HEK293 (cell line): ENCODE results near the gene SERAC1.

Source experiments
- CTCF ChIA-PET: fragments of 350-600 bp; formaldehyde crosslinking; extraction: SDS; loops from one replicate; lab custom pipeline; 2021; ENCODE audit warnings: antibody characterized with exemption; lab: Yijun Ruan, JAX
- POLR2A ChIA-PET: fragments of 300-600 bp; formaldehyde crosslinking; extraction: SDS; loops from one replicate; lab custom pipeline; 2020; ENCODE audit warnings: antibody characterized with exemption, inconsistent platforms; lab: Yijun Ruan, JAX
- H3K27ac ChIP-seq: fragments of 200-500 bp; sonication (Bioruptor generic); 2 replicates; pipeline ENCODE4 v1.5.1; 2014; ENCODE audit warnings: low read depth, low read length, control low read depth, inconsistent platforms; ENCODE audit errors: extremely low read depth
- H3K36me3 ChIP-seq, 2 experiments: fragments of 200-500 bp in 1 of 2; sonication (Bioruptor generic) in 1 of 2; 1 replicate in 1 of 2; 2 replicates in 1 of 2; pipeline ENCODE4 v1.5.1; 2014 to 2017; ENCODE audit warnings: inconsistent platforms in 2 of 2, low read length in 2 of 2; ENCODE audit not compliant: control insufficient read depth in 2 of 2, insufficient read depth in 1 of 2
- H3K4me1 ChIP-seq: fragments of 200-500 bp; sonication (Bioruptor generic); 2 replicates; pipeline ENCODE4 v1.5.1; 2014; ENCODE audit warnings: mild to moderate bottlenecking, low read length, inconsistent platforms; ENCODE audit not compliant: control insufficient read depth, insufficient read depth
- H3K4me3 ChIP-seq: 2 replicates; pipeline ENCODE4 v1.5.1; 2011; ENCODE audit warnings: low read depth, mild to moderate bottlenecking, control low read depth, low read length, moderate library complexity
- H3K9me3 ChIP-seq: fragments of 200-500 bp; sonication (Bioruptor generic); 2 replicates; pipeline ENCODE4 v1.5.1; 2014; ENCODE audit warnings: low read depth, low read length, inconsistent platforms; ENCODE audit not compliant: control insufficient read depth, insufficient read depth
- AEBP2 ChIP-seq: fragments of 450-650 bp; formaldehyde crosslinking; IDR thresholded peaks from 2 replicates; pipeline ENCODE4 v1.5.1; 2016; ENCODE audit warnings: missing biosample characterization, missing genetic modification characterization, borderline replicate concordance
- CTCF ChIP-seq: fragments of 450-650 bp; formaldehyde crosslinking; IDR thresholded peaks from 2 replicates; pipeline ENCODE4 v1.5.1; 2016; ENCODE audit warnings: missing biosample characterization, missing genetic modification characterization
- ELK4 ChIP-seq: IDR thresholded peaks from 2 replicates; pipeline ENCODE4 v1.6.1; 2011; ENCODE audit warnings: mild to moderate bottlenecking, low read depth, low read length, borderline replicate concordance
- MZF1 ChIP-seq: fragments of 450-650 bp; formaldehyde crosslinking; IDR thresholded peaks from 2 replicates; pipeline ENCODE4 v1.5.1; 2017; ENCODE audit warnings: missing biosample characterization, missing genetic modification characterization, borderline replicate concordance
- SP3 ChIP-seq: fragments of 450-650 bp; formaldehyde crosslinking; IDR thresholded peaks from 2 replicates; pipeline ENCODE4 v1.5.1; 2016; ENCODE audit warnings: missing biosample characterization, missing genetic modification characterization
- ZFP3 ChIP-seq: fragments of 450-650 bp; formaldehyde crosslinking; IDR thresholded peaks from 2 replicates; pipeline ENCODE4 v1.5.1; 2016; ENCODE audit warnings: low read depth, missing biosample characterization, missing genetic modification characterization
- ZIC2 ChIP-seq: fragments of 450-650 bp; formaldehyde crosslinking; IDR thresholded peaks from 2 replicates; pipeline ENCODE4 v1.5.1; 2016; ENCODE audit warnings: missing biosample characterization, missing genetic modification characterization
- ZNF10 ChIP-seq: fragments of 450-650 bp; formaldehyde crosslinking; IDR thresholded peaks from 2 replicates; pipeline ENCODE4 v1.5.1; 2017; ENCODE audit warnings: missing biosample characterization, missing genetic modification characterization
- ZNF140 ChIP-seq: fragments of 450-650 bp; formaldehyde crosslinking; IDR thresholded peaks from 2 replicates; pipeline ENCODE4 v1.5.1; 2016; ENCODE audit warnings: missing biosample characterization, missing genetic modification characterization
- ZNF23 ChIP-seq: fragments of 450-650 bp; formaldehyde crosslinking; IDR thresholded peaks from 2 replicates; pipeline ENCODE4 v1.5.1; 2016; ENCODE audit warnings: missing biosample characterization, missing genetic modification characterization, borderline replicate concordance
- ZNF311 ChIP-seq: fragments of 450-650 bp; formaldehyde crosslinking; IDR thresholded peaks from 2 replicates; pipeline ENCODE4 v1.5.1; 2017; ENCODE audit warnings: missing biosample characterization, missing genetic modification characterization, borderline replicate concordance
- ZNF423 ChIP-seq: fragments of 450-650 bp; formaldehyde crosslinking; IDR thresholded peaks from 2 replicates; pipeline ENCODE4 v1.5.1; 2016; ENCODE audit warnings: missing biosample characterization, missing genetic modification characterization
- ZNF501 ChIP-seq: fragments of 450-650 bp; formaldehyde crosslinking; IDR thresholded peaks from 2 replicates; pipeline ENCODE4 v1.5.1; 2016; ENCODE audit warnings: missing biosample characterization, missing genetic modification characterization
- ZNF610 ChIP-seq: fragments of 450-650 bp; formaldehyde crosslinking; IDR thresholded peaks from 2 replicates; pipeline ENCODE4 v1.5.1; 2016; ENCODE audit warnings: missing biosample characterization, missing genetic modification characterization, borderline replicate concordance
- ZNF692 ChIP-seq: fragments of 450-650 bp; formaldehyde crosslinking; IDR thresholded peaks from 2 replicates; pipeline ENCODE4 v1.5.1; 2016; ENCODE audit warnings: missing biosample characterization, missing genetic modification characterization

SERAC1 gene

GRCh38 chr6:158061361-158061708, 106.7 kb downstream of the SERAC1 start:
- Histone ChIP-seq H3K36me3 (peaks cover 0 to 64% of the 10 kb centered on the region in 2 experiments; a peak in 1 of 3 replicates), H3K4me3 (no peak overlapping the region), H3K9me3 (no peaks in the 10 kb centered on the region), H3K27ac (no peak overlapping the region), H3K4me1 (no peaks in the 10 kb centered on the region)
- ChIA-PET POLR2A (no interaction called here), CTCF (interaction anchor here (1.4 to 5.4 kb wide), 2 partner anchors 11 to 35 kb away, joined by 6 to 35 read pairs; no protein-coding TSS in a partner anchor)
- TF ChIP-seq ZNF23 (no peak), ZNF692 (0 out of 2 replicates have a peak, but pooled peaks have one; percentile 25)

- Histone ChIP-seq H3K27ac (no peak overlapping the region), H3K9me3 (no peaks in the 10 kb centered on the region), H3K36me3 (peaks cover 0 to 60% of the 10 kb centered on the region in 2 experiments; a peak in 1 of 3 replicates), H3K4me3 (no peak overlapping the region), H3K4me1 (no peaks in the 10 kb centered on the region)
- ChIA-PET POLR2A (interaction anchor here (0.7 kb wide), 1 partner anchor 13 kb away, joined by 3 read pairs; no protein-coding TSS in a partner anchor), CTCF (interaction anchor here (1.1 to 5.4 kb wide), 3 partner anchors 12 to 35 kb away, joined by 3 to 35 read pairs (median 5); no protein-coding TSS in a partner anchor)
- TF ChIP-seq CTCF (no peak), ZNF10 (tag by site-specific recombination) (no peak), ELK4 (no peak), MZF1 (tag by site-specific recombination) (no peak), AEBP2 (tag by site-specific recombination) (no peak), SP3 (tag by site-specific recombination) (no peak), ZIC2 (tag by site-specific recombination) (no peak), ZFP3 (no peak), ZNF501 (no peak), ZNF311 (tag by site-specific recombination) (no peak), ZNF140 (tag by site-specific recombination) (no peak), ZNF423 (tag by site-specific recombination) (no peak), ZNF610 (tag by site-specific recombination) (no peak)
Observed at GRCh38 chr6:158060455-158061360, 107.4 kb downstream of the SERAC1 start.
